Adrenal gland (tissue), 5 donors: ENCODE data around the gene SLC24A3.

Source experiments
- CTCF ChIP-seq, 6 experiments: fragments of 450-650 bp in 4 of 6; fragments of 200-600 bp in 2 of 6; sonication (generic) in 1 of 6; IDR thresholded peaks; 1 replicate in 5 of 6; 2 replicates in 1 of 6; pipeline versions ENCODE4 v1.5.1 to v1.8.0; 2016 to 2021; ENCODE audit warnings: antibody characterized with exemption in 6 of 6, mild to moderate bottlenecking in 2 of 6, moderate library complexity in 1 of 6
- POLR2A ChIP-seq, 2 donors: fragments of 450-650 bp; IDR thresholded peaks; one replicate each; pipeline ENCODE4 v1.6.1; 2017; ENCODE audit warnings: antibody characterized with exemption in 2 of 2, mild to moderate bottlenecking in 2 of 2, moderate library complexity in 1 of 2
- donor health status: DM: no; HTN: no; CAD: no.

GRCh38 chr20:19378058-19378457 lies 165.6 kb downstream of the SLC24A3 start:
- no peak for TF ChIP-seq POLR2A (IDR thresholded peaks at IDR 0.05)
- TF ChIP-seq CTCF (IDR thresholded peaks at IDR 0.05) = no peak
